HepG2 (cell line): Measurements from ENCODE around the gene CREB1. TPM values are rescaled to one million over a fixed set of nuclear protein-coding genes. Genes with fewer than 3 reads are reported as not detected.

Experiments
- ARNT2 ChIP-seq: sonication (generic); formaldehyde crosslinking; IDR thresholded peaks from 2 replicates; pipeline ENCODE4 v1.8.0; 2022; ENCODE audit warnings: mild to moderate bottlenecking, low read depth, missing genetic modification reagents, moderate library complexity
- BCL6 ChIP-seq: IDR thresholded peaks from 2 replicates; pipeline ENCODE4 v1.6.1; 2016; ENCODE audit warnings: missing genetic modification reagents, missing compliant biosample characterization
- BRCA1 ChIP-seq: sonication (generic); formaldehyde crosslinking; IDR thresholded peaks from 2 replicates; pipeline ENCODE4 v1.4.0; 2020; ENCODE audit warnings: missing genetic modification reagents
- CEBPB ChIP-seq: IDR thresholded peaks from 2 replicates; pipeline ENCODE4 v1.6.1; 2011; ENCODE audit warnings: low read depth, low read length, improper control_type of control experiment, borderline replicate concordance
- EED ChIP-seq: sonication (generic); formaldehyde crosslinking; IDR thresholded peaks from 2 replicates; pipeline ENCODE4 v1.5.0; 2020; ENCODE audit warnings: mild to moderate bottlenecking, missing genetic modification reagents
- HMGA1 ChIP-seq: sonication (generic); formaldehyde crosslinking; conservative IDR thresholded peaks from 2 replicates; pipeline ENCODE4 v1.4.0; 2020; ENCODE audit warnings: missing genetic modification reagents
- HNF4A ChIP-seq: sonication (generic); formaldehyde crosslinking; IDR thresholded peaks from 2 replicates; pipeline ENCODE4 v1.4.0; 2020; ENCODE audit warnings: missing genetic modification reagents
- KDM6A ChIP-seq: IDR thresholded peaks from 2 replicates; pipeline ENCODE4 v1.6.1; 2016; ENCODE audit warnings: low read depth
- LCORL ChIP-seq, 2 experiments: fragments of 450-650 bp in 1 of 2; sonication (generic) in 1 of 2; formaldehyde crosslinking in 1 of 2; IDR thresholded peaks; 2 replicates each; pipeline versions ENCODE4 v1.5.0 to v1.6.1; 2017 to 2020; ENCODE audit warnings: antibody characterized with exemption in 1 of 2, missing genetic modification reagents in 1 of 2
- MAFK ChIP-seq, 2 experiments: IDR thresholded peaks in 1 of 2; conservative IDR thresholded peaks in 1 of 2; 2 replicates each; pipeline ENCODE4 v1.6.1; 2011; ENCODE audit warnings: improper control_type of control experiment in 2 of 2, low read length in 2 of 2
- MEF2D ChIP-seq: sonication (generic); formaldehyde crosslinking; IDR thresholded peaks from 2 replicates; pipeline ENCODE4 v1.5.1; 2020; ENCODE audit warnings: mild to moderate bottlenecking, missing genetic modification reagents
- NCOA2 ChIP-seq: sonication (generic); formaldehyde crosslinking; IDR thresholded peaks from 2 replicates; pipeline ENCODE4 v1.8.0; 2022; ENCODE audit warnings: inconsistent platforms
- NFIB ChIP-seq: sonication (generic); formaldehyde crosslinking; IDR thresholded peaks from 2 replicates; pipeline ENCODE4 v1.9.0; 2021; ENCODE audit warnings: missing genetic modification reagents, mild to moderate bottlenecking, borderline replicate concordance
- NFIC ChIP-seq: IDR thresholded peaks from 2 replicates; pipeline ENCODE4 v1.6.1; 2012; ENCODE audit warnings: mild to moderate bottlenecking, low read length, inconsistent platforms
- RFXAP ChIP-seq: sonication (generic); formaldehyde crosslinking; IDR thresholded peaks from 2 replicates; pipeline ENCODE4 v1.4.0; 2020; ENCODE audit warnings: missing genetic modification reagents, borderline replicate concordance
- SUZ12 ChIP-seq: fragments of 150-350 bp; IDR thresholded peaks from 2 replicates; pipeline ENCODE4 v1.6.1; 2014; ENCODE audit warnings: low read depth, low read length
- THYN1 ChIP-seq: sonication (generic); formaldehyde crosslinking; IDR thresholded peaks from 2 replicates; pipeline ENCODE4 v1.8.1; 2023; ENCODE audit warnings: low read depth, mild to moderate bottlenecking, moderate library complexity, missing genetic modification reagents, borderline replicate concordance
- ZBTB21 ChIP-seq: sonication (generic); formaldehyde crosslinking; IDR thresholded peaks from 2 replicates; pipeline ENCODE4 v1.4.0; 2020; ENCODE audit warnings: missing genetic modification reagents
- ZNF230 ChIP-seq: sonication (generic); formaldehyde crosslinking; IDR thresholded peaks from 2 replicates; pipeline ENCODE4 v1.4.0; 2020; ENCODE audit warnings: mild to moderate bottlenecking, missing genetic modification reagents
- ZNF510 ChIP-seq: sonication (generic); formaldehyde crosslinking; IDR thresholded peaks from 2 replicates; pipeline ENCODE4 v1.4.0; 2020; ENCODE audit warnings: low read depth, mild to moderate bottlenecking, missing genetic modification reagents
- ZNF709 ChIP-seq: sonication (generic); formaldehyde crosslinking; IDR thresholded peaks from 2 replicates; pipeline ENCODE4 v1.5.0; 2020; ENCODE audit warnings: mild to moderate bottlenecking, missing genetic modification reagents
- ZNF724P ChIP-seq: sonication (generic); formaldehyde crosslinking; IDR thresholded peaks from 2 replicates; pipeline ENCODE4 v1.8.0; 2022; ENCODE audit warnings: missing genetic modification reagents, borderline replicate concordance
- ZNF777 ChIP-seq: sonication (generic); formaldehyde crosslinking; IDR thresholded peaks from 2 replicates; pipeline ENCODE4 v1.4.0; 2020; ENCODE audit warnings: missing genetic modification reagents
- polyA plus RNA-seq, 8 experiments: library from polyadenylated mRNA; depleted of rRNA in 3 of 8; stranded (reverse) in 7 of 8; unstranded in 1 of 8; fragments of >200 nt; fragmentation: Illumina TruSeq in 4 of 8; extraction: Trizol in 4 of 8; gene quantifications; 2 replicates each; pipeline versions ENCODE4 v1.2.1 to v1.2.3, GENCODE V29; 2011 to 2016; ENCODE audit warnings: low read depth in 4 of 8, missing spikeins in 1 of 8, mixed read lengths in 1 of 8; ENCODE audit not compliant: insufficient read depth in 1 of 8
- total RNA-seq, 5 experiments: library from RNA; depleted of rRNA; stranded (reverse); fragments of >200 nt; fragmentation: Illumina TruSeq; extraction: Trizol; gene quantifications; 2 replicates each; pipeline ENCODE4 v1.2.3, GENCODE V29; 2016; ENCODE audit warnings: low read depth in 1 of 5
- TF ChIP-seq, protein P1 (sequence below): conservative IDR thresholded peaks from 2 replicates; pipeline ENCODE4 v1.6.1; 2018; ENCODE audit warnings: missing genetic modification reagents
- TF ChIP-seq, protein P2 (sequence below): sonication (generic); formaldehyde crosslinking; IDR thresholded peaks from 2 replicates; pipeline ENCODE4 v1.5.0; 2020; ENCODE audit warnings: mild to moderate bottlenecking, missing genetic modification reagents
- TF ChIP-seq, protein P3 (sequence below): sonication (generic); formaldehyde crosslinking; IDR thresholded peaks from 2 replicates; pipeline ENCODE4 v1.9.0; 2021; ENCODE audit warnings: missing genetic modification reagents, mild to moderate bottlenecking, borderline replicate concordance

CREB1 gene
- total and polyA plus RNA-seq, 2 of the 13 experiments (the other 11 are each of a cell fraction or from before 2014, with no cell fraction given), result 51.8 to 51.9 TPM

DNA sequence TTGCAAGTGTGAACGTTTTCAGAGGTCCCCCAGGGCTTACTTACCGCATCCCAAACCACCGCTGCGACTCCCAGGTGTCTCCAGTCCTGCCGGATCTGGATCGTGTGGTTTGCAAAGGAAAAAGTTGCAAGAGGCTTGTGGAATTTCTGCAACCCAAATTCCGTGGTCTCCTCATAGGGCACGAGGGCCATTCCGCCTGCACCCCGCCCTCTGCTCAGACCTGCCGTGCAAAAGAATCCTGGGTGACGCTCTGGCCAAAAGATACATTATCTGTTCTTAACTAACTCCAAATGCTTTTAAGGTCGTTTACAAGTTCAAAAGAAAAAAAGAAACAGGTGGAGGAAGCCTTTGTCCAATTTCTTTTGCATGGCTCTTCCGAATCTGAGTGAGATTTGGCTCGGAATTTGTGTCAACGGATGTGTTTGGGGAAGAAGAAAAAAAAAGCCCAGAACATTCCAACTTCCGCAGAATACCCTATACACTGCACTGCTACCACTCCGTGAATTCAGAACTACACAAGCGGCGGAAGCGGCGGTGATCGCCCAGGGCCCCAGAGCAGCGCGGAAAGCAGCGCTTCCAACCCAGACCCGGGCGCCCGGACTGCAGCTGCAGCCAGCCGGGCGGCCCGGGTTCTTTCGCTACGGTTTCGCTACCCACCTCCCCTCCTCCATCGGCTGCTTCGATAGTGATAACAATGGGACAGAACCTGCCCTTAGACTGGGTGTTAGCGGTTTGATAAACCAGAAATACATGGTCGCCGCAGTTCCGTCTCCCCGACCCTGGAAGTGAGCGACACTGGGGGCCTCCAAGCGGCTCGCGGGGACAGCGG, 94.6 kb downstream of the CREB1 start (continued):
- TF ChIP-seq RFXAP (CRISPR knock-in tag) (no peak), THYN1 (no peak), CEBPB (no peak), HNF4A (CRISPR knock-in tag) (no peak), ZNF777 (CRISPR knock-in tag) (0 out of 2 replicates have a peak, but pooled peaks have one; percentile 16), NFIB (CRISPR knock-in tag) (no peak), NFIC (0 out of 2 replicates have a peak, but pooled peaks have one; percentile 14), MAFK (conservative IDR thresholded peaks at IDR 0.05 in 1 of 2, IDR thresholded peaks at IDR 0.05 in 1 of 2; ENCODE audit: low read length in 2 of 2) (no peak), BCL6 (CRISPR knock-in tag) (no peak), ZNF724P (no peak), ZBTB21 (CRISPR knock-in tag) (no peak), ZNF510 (CRISPR knock-in tag) (no peak), EED (CRISPR knock-in tag) (no peak), SUZ12 (no peak), NCOA2 (no peak), ZNF709 (CRISPR knock-in tag) (no peak), HMGA1 (no peak), KDM6A (CRISPR knock-in tag) (no peak), MEF2D (CRISPR knock-in tag) (no peak), LCORL (IDR thresholded peaks at IDR 0.05) (no peak), LCORL (CRISPR knock-in tag; IDR thresholded peaks at IDR 0.05) (peak; percentile 64), ZNF230 (CRISPR knock-in tag) (no peak), ARNT2 (CRISPR knock-in tag) (no peak), BRCA1 (CRISPR knock-in tag) (no peak; the same call in 1 of the 2 replicates)
- TF ChIP-seq, protein P1, sequence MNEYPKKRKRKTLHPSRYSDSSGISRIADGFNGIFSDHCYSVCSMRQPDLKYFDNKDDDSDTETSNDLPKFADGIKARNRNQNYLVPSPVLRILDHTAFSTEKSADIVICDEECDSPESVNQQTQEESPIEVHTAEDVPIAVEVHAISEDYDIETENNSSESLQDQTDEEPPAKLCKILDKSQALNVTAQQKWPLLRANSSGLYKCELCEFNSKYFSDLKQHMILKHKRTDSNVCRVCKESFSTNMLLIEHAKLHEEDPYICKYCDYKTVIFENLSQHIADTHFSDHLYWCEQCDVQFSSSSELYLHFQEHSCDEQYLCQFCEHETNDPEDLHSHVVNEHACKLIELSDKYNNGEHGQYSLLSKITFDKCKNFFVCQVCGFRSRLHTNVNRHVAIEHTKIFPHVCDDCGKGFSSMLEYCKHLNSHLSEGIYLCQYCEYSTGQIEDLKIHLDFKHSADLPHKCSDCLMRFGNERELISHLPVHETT, result no peak
- TF ChIP-seq, protein P2, sequence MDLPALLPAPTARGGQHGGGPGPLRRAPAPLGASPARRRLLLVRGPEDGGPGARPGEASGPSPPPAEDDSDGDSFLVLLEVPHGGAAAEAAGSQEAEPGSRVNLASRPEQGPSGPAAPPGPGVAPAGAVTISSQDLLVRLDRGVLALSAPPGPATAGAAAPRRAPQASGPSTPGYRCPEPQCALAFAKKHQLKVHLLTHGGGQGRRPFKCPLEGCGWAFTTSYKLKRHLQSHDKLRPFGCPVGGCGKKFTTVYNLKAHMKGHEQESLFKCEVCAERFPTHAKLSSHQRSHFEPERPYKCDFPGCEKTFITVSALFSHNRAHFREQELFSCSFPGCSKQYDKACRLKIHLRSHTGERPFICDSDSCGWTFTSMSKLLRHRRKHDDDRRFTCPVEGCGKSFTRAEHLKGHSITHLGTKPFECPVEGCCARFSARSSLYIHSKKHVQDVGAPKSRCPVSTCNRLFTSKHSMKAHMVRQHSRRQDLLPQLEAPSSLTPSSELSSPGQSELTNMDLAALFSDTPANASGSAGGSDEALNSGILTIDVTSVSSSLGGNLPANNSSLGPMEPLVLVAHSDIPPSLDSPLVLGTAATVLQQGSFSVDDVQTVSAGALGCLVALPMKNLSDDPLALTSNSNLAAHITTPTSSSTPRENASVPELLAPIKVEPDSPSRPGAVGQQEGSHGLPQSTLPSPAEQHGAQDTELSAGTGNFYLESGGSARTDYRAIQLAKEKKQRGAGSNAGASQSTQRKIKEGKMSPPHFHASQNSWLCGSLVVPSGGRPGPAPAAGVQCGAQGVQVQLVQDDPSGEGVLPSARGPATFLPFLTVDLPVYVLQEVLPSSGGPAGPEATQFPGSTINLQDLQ (CRISPR knock-in tag), result no peak
- TF ChIP-seq, protein P3, sequence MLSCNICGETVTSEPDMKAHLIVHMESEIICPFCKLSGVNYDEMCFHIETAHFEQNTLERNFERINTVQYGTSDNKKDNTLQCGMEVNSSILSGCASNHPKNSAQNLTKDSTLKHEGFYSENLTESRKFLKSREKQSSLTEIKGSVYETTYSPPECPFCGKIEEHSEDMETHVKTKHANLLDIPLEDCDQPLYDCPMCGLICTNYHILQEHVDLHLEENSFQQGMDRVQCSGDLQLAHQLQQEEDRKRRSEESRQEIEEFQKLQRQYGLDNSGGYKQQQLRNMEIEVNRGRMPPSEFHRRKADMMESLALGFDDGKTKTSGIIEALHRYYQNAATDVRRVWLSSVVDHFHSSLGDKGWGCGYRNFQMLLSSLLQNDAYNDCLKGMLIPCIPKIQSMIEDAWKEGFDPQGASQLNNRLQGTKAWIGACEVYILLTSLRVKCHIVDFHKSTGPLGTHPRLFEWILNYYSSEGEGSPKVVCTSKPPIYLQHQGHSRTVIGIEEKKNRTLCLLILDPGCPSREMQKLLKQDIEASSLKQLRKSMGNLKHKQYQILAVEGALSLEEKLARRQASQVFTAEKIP, result no peak
